ENCODE results near the gene MAPKAP1. TPM values are rescaled to one million over a fixed set of nuclear protein-coding genes. Genes with fewer than 3 reads are reported as not detected.

MAPKAP1 gene
- total and polyA plus RNA-seq, 2 of the 13 experiments (the other 11 are each of a cell fraction or from before 2014, with no cell fraction given) = 45.0 to 64.3 TPM

GRCh38 chr9:125538092-125538473, 168.9 kb downstream of the MAPKAP1 start (continued):
- TF ChIP-seq ZHX2 (IDR thresholded peaks at IDR 0.05; ENCODE audit: low read depth) (no peak), ZHX2 (CRISPR knock-in tag; IDR thresholded peaks at IDR 0.05; ENCODE audit: borderline replicate concordance) (0 out of 2 replicates have a peak, but pooled peaks have one; percentile 23), THAP11 (CRISPR knock-in tag; IDR thresholded peaks at IDR 0.05) (no peak), ZKSCAN5 (CRISPR knock-in tag; IDR thresholded peaks at IDR 0.05) (no peak), IRF1 (CRISPR knock-in tag; IDR thresholded peaks at IDR 0.05; ENCODE audit: low read depth) (no peak), MEIS1 (CRISPR knock-in tag; IDR thresholded peaks at IDR 0.05; ENCODE audit: borderline replicate concordance) (no peak), ATF3 (CRISPR knock-in tag; IDR thresholded peaks at IDR 0.05) (no peak), SOX13 (IDR thresholded peaks at IDR 0.05) (no peak), SOX13 (CRISPR knock-in tag; conservative IDR thresholded peaks at IDR 0.05 in 1 of 2, IDR thresholded peaks at IDR 0.05 in 1 of 2) (peak in 1 of 2 experiments; percentile 41; a peak in 1 of 4 replicates), GFI1 (CRISPR knock-in tag; IDR thresholded peaks at IDR 0.05; ENCODE audit: borderline replicate concordance) (no peak), MLLT10 (CRISPR knock-in tag; IDR thresholded peaks at IDR 0.05) (no peak), PPARG (CRISPR knock-in tag; conservative IDR thresholded peaks at IDR 0.05) (0 out of 2 replicates have a peak, but pooled peaks have one; percentile 32), NKX3-1 (CRISPR knock-in tag; IDR thresholded peaks at IDR 0.05) (peak; percentile 11; the same call in 1 of the 2 replicates), MED13 (CRISPR knock-in tag; IDR thresholded peaks at IDR 0.05) (no peak), ETV6 (CRISPR knock-in tag; conservative IDR thresholded peaks at IDR 0.05) (no peak), JUND (CRISPR knock-in tag; IDR thresholded peaks at IDR 0.05) (0 out of 2 replicates have a peak, but pooled peaks have one; percentile 25), ISL2 (CRISPR knock-in tag; IDR thresholded peaks at IDR 0.05) (peak; percentile 65), HIVEP1 (CRISPR knock-in tag; IDR thresholded peaks at IDR 0.05) (no peak), ZNF224 (CRISPR knock-in tag; IDR thresholded peaks at IDR 0.05) (no peak), NR2F6 (IDR thresholded peaks at IDR 0.05) (0 out of 2 replicates have a peak, but pooled peaks have one; percentile 23), NR2F6 (CRISPR knock-in tag; IDR thresholded peaks at IDR 0.05) (no peak; the same call in 1 of the 2 replicates), HDAC2 (CRISPR knock-in tag; IDR thresholded peaks at IDR 0.05) (0 out of 2 replicates have a peak, but pooled peaks have one; percentile 14), NFKB2 (CRISPR knock-in tag; IDR thresholded peaks at IDR 0.05; ENCODE audit: borderline replicate concordance) (no peak), SOX6 (IDR thresholded peaks at IDR 0.05) (no peak), SOX6 (CRISPR knock-in tag; IDR thresholded peaks at IDR 0.05) (0 out of 2 replicates have a peak, but pooled peaks have one; percentile 31), ATAD3A (CRISPR knock-in tag; IDR thresholded peaks at IDR 0.05) (no peak), FOSL2 (CRISPR knock-in tag; IDR thresholded peaks at IDR 0.05) (peak; percentile 90), HMG20A (CRISPR knock-in tag; IDR thresholded peaks at IDR 0.05; ENCODE audit: borderline replicate concordance) (0 out of 2 replicates have a peak, but pooled peaks have one; percentile 38), HOXA5 (CRISPR knock-in tag; IDR thresholded peaks at IDR 0.05) (peak; percentile 57; the same call in 1 of the 2 replicates)

All from HepG2 (cell line).